H1 (cell line): Measurements from ENCODE around the gene ZNF581. TPM values are rescaled to one million over a fixed set of nuclear protein-coding genes. Genes with fewer than 3 reads are reported as not detected.

Source experiments
- ASH2L ChIP-seq: fragments of 200-600, 300-600 bp; sonication (generic); IDR thresholded peaks from one replicate; pipeline ENCODE4 v1.7.1; 2017; ENCODE audit warnings: low read length
- GABPA ChIP-seq: IDR thresholded peaks from 2 replicates; pipeline ENCODE4 v1.6.1; 2011; ENCODE audit warnings: mild to moderate bottlenecking, low read length, moderate library complexity, borderline replicate concordance; ENCODE audit not compliant: insufficient read depth
- GTF2F1 ChIP-seq: IDR thresholded peaks from 2 replicates; pipeline ENCODE4 v1.6.1; 2012; ENCODE audit warnings: low read depth, low read length, improper control_type of control experiment, borderline replicate concordance
- JUN ChIP-seq: IDR thresholded peaks from 2 replicates; pipeline ENCODE4 v1.6.1; 2011; ENCODE audit warnings: low read depth, mild to moderate bottlenecking, improper control_type of control experiment, low read length
- JUND ChIP-seq: IDR thresholded peaks from 2 replicates; pipeline ENCODE4 v1.6.1; 2011; ENCODE audit warnings: mild to moderate bottlenecking, improper control_type of control experiment, low read length
- PHF8 ChIP-seq: fragments of 200-600 bp; sonication (generic); conservative IDR thresholded peaks from 2 replicates; pipeline ENCODE4 v1.7.1; 2012; ENCODE audit warnings: low read depth, mild to moderate bottlenecking, inconsistent platforms, low read length, moderate library complexity
- POLR2A ChIP-seq, 2 experiments: IDR thresholded peaks; 1 replicate in 1 of 2; 2 replicates in 1 of 2; pipeline ENCODE4 v1.6.1; 2011; ENCODE audit warnings: low read depth in 2 of 2, low read length in 2 of 2, mild to moderate bottlenecking in 2 of 2; ENCODE audit errors: control extremely low read depth in 1 of 2
- RAD21 ChIP-seq, 2 experiments: IDR thresholded peaks in 1 of 2; conservative IDR thresholded peaks in 1 of 2; 2 replicates each; pipeline ENCODE4 v1.6.1; 2011; ENCODE audit warnings: low read depth in 2 of 2, low read length in 2 of 2, improper control_type of control experiment in 1 of 2, inconsistent platforms in 1 of 2, mild to moderate bottlenecking in 1 of 2, moderate library complexity in 1 of 2
- RBBP5 ChIP-seq: IDR thresholded peaks from 2 replicates; pipeline ENCODE4 v1.7.1; 2012; ENCODE audit warnings: low read depth, mild to moderate bottlenecking, inconsistent platforms, low read length, moderate library complexity, borderline replicate concordance
- SIN3A ChIP-seq, 2 experiments: IDR thresholded peaks in 1 of 2; conservative IDR thresholded peaks in 1 of 2; 2 replicates each; pipeline ENCODE4 v1.6.1; 2011 to 2012; ENCODE audit warnings: low read length in 2 of 2, improper control_type of control experiment in 1 of 2, low read depth in 1 of 2, mild to moderate bottlenecking in 1 of 2
- SP1 ChIP-seq: IDR thresholded peaks from 2 replicates; pipeline ENCODE4 v1.6.1; 2011; ENCODE audit warnings: low read depth, low read length
- SRF ChIP-seq: IDR thresholded peaks from 2 replicates; pipeline ENCODE4 v1.6.1; 2011; ENCODE audit warnings: mild to moderate bottlenecking, low read depth, low read length, moderate library complexity
- TAF1 ChIP-seq: IDR thresholded peaks from 2 replicates; pipeline ENCODE4 v1.6.1; 2011; ENCODE audit warnings: mild to moderate bottlenecking, low read depth, low read length
- polyA plus RNA-seq, 7 experiments: library from polyadenylated mRNA; depleted of rRNA in 3 of 7; stranded (reverse) in 5 of 7; unstranded in 2 of 7; fragments of >200 nt in 5 of 7; fragments of 200-250 nt in 2 of 7; gene quantifications; 1 replicate in 5 of 7; 2 replicates in 1 of 7; 4 replicates in 1 of 7; pipeline versions ENCODE4 v1.2.1 to v1.2.3, GENCODE V29; 2011 to 2013; ENCODE audit warnings: missing spikeins in 2 of 7, mixed read lengths in 2 of 7
- total RNA-seq: library from RNA; stranded (reverse); fragmentation: NEBNext Ultra II Directional; extraction: Animal tissue kit (Norgen Biotek cat#: 25700); gene quantifications from 2 replicates; pipeline ENCODE4 v1.2.1, GENCODE V29; 2021
- TF ChIP-seq, protein P1 (sequence below), 3 experiments: IDR thresholded peaks; 1 replicate in 2 of 3; 2 replicates in 1 of 3; pipeline versions ENCODE4 v1.5.1 to v1.6.1; 2011; ENCODE audit warnings: low read length in 3 of 3, mild to moderate bottlenecking in 3 of 3, inconsistent platforms in 2 of 3, low read depth in 1 of 3, moderate library complexity in 1 of 3; ENCODE audit not compliant: insufficient read depth in 1 of 3; ENCODE audit errors: control extremely low read depth in 1 of 3
- TF ChIP-seq, protein P2 (sequence below): IDR thresholded peaks from 2 replicates; pipeline ENCODE4 v1.6.1; 2011; ENCODE audit warnings: low read depth, mild to moderate bottlenecking, low read length; ENCODE audit not compliant: insufficient read depth

Gene ZNF581
- total and polyA plus RNA-seq, 2 of the 8 experiments (the other 6 are each of a cell fraction or from before 2014, with no cell fraction given): 73.0 to 76.1 TPM

- TF ChIP-seq SRF: no peak
- peak; percentile 69 for TF ChIP-seq JUND
- TF ChIP-seq RBBP5: peak; percentile 57; the same call in 1 of the 2 replicates
- TF ChIP-seq SIN3A (conservative IDR thresholded peaks at IDR 0.05 in 1 of 2, IDR thresholded peaks at IDR 0.05 in 1 of 2; ENCODE audit: low read depth in 1 of 2, low read length in 2 of 2): peak in 1 of 2 experiments; percentile 95; a peak in 2 of 4 replicates
- TF ChIP-seq, protein P1, sequence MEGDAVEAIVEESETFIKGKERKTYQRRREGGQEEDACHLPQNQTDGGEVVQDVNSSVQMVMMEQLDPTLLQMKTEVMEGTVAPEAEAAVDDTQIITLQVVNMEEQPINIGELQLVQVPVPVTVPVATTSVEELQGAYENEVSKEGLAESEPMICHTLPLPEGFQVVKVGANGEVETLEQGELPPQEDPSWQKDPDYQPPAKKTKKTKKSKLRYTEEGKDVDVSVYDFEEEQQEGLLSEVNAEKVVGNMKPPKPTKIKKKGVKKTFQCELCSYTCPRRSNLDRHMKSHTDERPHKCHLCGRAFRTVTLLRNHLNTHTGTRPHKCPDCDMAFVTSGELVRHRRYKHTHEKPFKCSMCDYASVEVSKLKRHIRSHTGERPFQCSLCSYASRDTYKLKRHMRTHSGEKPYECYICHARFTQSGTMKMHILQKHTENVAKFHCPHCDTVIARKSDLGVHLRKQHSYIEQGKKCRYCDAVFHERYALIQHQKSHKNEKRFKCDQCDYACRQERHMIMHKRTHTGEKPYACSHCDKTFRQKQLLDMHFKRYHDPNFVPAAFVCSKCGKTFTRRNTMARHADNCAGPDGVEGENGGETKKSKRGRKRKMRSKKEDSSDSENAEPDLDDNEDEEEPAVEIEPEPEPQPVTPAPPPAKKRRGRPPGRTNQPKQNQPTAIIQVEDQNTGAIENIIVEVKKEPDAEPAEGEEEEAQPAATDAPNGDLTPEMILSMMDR (IDR thresholded peaks at IDR 0.05; ENCODE audit: control extremely low read depth in 1 of 3, insufficient read depth in 1 of 3, low read depth in 1 of 3, low read length in 3 of 3): peak; percentile 100
- no peak; the same call in 1 of the 2 replicates for TF ChIP-seq TAF1
- TF ChIP-seq RAD21 (IDR thresholded peaks at IDR 0.05 in 1 of 2, conservative IDR thresholded peaks at IDR 0.05 in 1 of 2; ENCODE audit: low read depth in 2 of 2, low read length in 2 of 2): peak; percentile 46 to 47
- TF ChIP-seq, protein P2, sequence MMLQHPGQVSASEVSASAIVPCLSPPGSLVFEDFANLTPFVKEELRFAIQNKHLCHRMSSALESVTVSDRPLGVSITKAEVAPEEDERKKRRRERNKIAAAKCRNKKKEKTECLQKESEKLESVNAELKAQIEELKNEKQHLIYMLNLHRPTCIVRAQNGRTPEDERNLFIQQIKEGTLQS: peak; percentile 87
- TF ChIP-seq SP1: 0 out of 2 replicates have a peak, but pooled peaks have one; percentile 36
- TF ChIP-seq JUN: no peak
- TF ChIP-seq ASH2L: peak; percentile 65
- TF ChIP-seq POLR2A (IDR thresholded peaks at IDR 0.05; ENCODE audit: control extremely low read depth in 1 of 2, low read depth in 2 of 2, low read length in 2 of 2): peak in 1 of 2 experiments; percentile 53; a peak in 2 of 3 replicates
- TF ChIP-seq GTF2F1: no peak
- TF ChIP-seq GABPA: peak; percentile 79; the same call in 1 of the 2 replicates
- peak; percentile 74 for TF ChIP-seq PHF8
These were observed 10.3 kb downstream of the ZNF581 start (continued) for GRCh38 chr19:55653651-55654322.
